Measurements from ENCODE around the gene AGAP5. TPM values are rescaled to one million over a fixed set of nuclear protein-coding genes. Genes with fewer than 3 reads are reported as not detected.
"Not testable (repeated sequence)": the region's sequence is repeated elsewhere in the genome, so short reads cannot be mapped to it uniquely, and the experiment has no call there.

The AGAP5 gene
- polyA plus RNA-seq, 3 donors: 0.23 to 8.9 (median 0.44) TPM

GRCh38 chr10:73714483-73714882 lies 16.6 kb upstream of the AGAP5 start:
- H3K4me3 ChIP-seq (replicated peaks in 1 of 3; ENCODE audit: low read depth in 2 of 3, low read length in 3 of 3); H3K4me2 ChIP-seq (replicated peaks; ENCODE audit: extremely low read depth, low read length, poor library complexity, severe bottlenecking); H3K27ac Mint-ChIP-seq; intact Hi-C loops (cut with micrococcal nuclease); DNase-seq; H3K4me3 Mint-ChIP-seq; H3K9me3 ChIP-seq (replicated peaks in 1 of 2; ENCODE audit: control insufficient read depth in 1 of 2, insufficient read depth in 1 of 2, low read length in 2 of 2); H3K27me3 ChIP-seq (ENCODE audit: control insufficient read depth in 2 of 2, insufficient read depth in 2 of 2, low read length in 2 of 2); H3K79me2 ChIP-seq (ENCODE audit: insufficient read depth, low read length); H4K20me1 ChIP-seq (ENCODE audit: insufficient read depth, low read length); H3K9ac ChIP-seq (ENCODE audit: insufficient read depth, low read length, poor library complexity, severe bottlenecking); H3K27me3 Mint-ChIP-seq (ENCODE audit: low read depth in 3 of 3); H2AFZ ChIP-seq (ENCODE audit: insufficient read depth, low read depth, low read length, poor library complexity, severe bottlenecking); H3K27ac ChIP-seq (ENCODE audit: low read depth in 1 of 2, low read length in 2 of 2); H3K9me3 Mint-ChIP-seq: not testable (repeated sequence)
- Mint-ChIP-seq H3K4me1 (peaks cover 11% of the 10 kb centered on the region), H3K36me3 (peaks cover 47 to 48% of the 10 kb centered on the region in 2 donors)
- WGBS (ENCODE audit: insufficient coverage): no CpG with 5 or more reads among the region's 3 CpGs
- H3K4me1 ChIP-seq (ENCODE audit: control insufficient read depth in 1 of 2, insufficient read depth in 2 of 2, low read length in 2 of 2): peaks cover 13 to 19% of the 10 kb centered on the region in 2 donors
- peaks cover 22 to 50% of the 10 kb centered on the region in 2 donors for H3K36me3 ChIP-seq (replicated peaks in 1 of 2; ENCODE audit: control insufficient read depth in 1 of 2, insufficient read depth in 2 of 2, low read length in 2 of 2)

- H3K79me2 ChIP-seq (ENCODE audit: insufficient read depth, low read length); H2AFZ ChIP-seq (ENCODE audit: insufficient read depth, low read depth, low read length, poor library complexity, severe bottlenecking); H3K27ac Mint-ChIP-seq; intact Hi-C loops (cut with micrococcal nuclease); H3K4me2 ChIP-seq (replicated peaks; ENCODE audit: extremely low read depth, low read length, poor library complexity, severe bottlenecking); H3K9me3 ChIP-seq (replicated peaks in 1 of 2; ENCODE audit: control insufficient read depth in 1 of 2, insufficient read depth in 1 of 2, low read length in 2 of 2); H3K9ac ChIP-seq (ENCODE audit: insufficient read depth, low read length, poor library complexity, severe bottlenecking); DNase-seq; H4K20me1 ChIP-seq (ENCODE audit: insufficient read depth, low read length); H3K9me3 Mint-ChIP-seq; H3K27ac ChIP-seq (ENCODE audit: low read depth in 1 of 2, low read length in 2 of 2); H3K4me3 ChIP-seq (replicated peaks in 1 of 3; ENCODE audit: low read depth in 2 of 3, low read length in 3 of 3); H3K27me3 Mint-ChIP-seq (ENCODE audit: low read depth in 3 of 3); H3K27me3 ChIP-seq (ENCODE audit: control insufficient read depth in 2 of 2, insufficient read depth in 2 of 2, low read length in 2 of 2); H3K4me3 Mint-ChIP-seq: not testable (repeated sequence)
- no CpG with 5 or more reads among the region's 3 CpGs for WGBS (ENCODE audit: insufficient coverage)
- H3K4me1 Mint-ChIP-seq: peaks cover 11% of the 10 kb centered on the region
- peaks cover 41 to 47% of the 10 kb centered on the region in 2 donors for H3K36me3 Mint-ChIP-seq
- Histone ChIP-seq H3K4me1 (ENCODE audit: control insufficient read depth in 1 of 2, insufficient read depth in 2 of 2, low read length in 2 of 2) (peaks cover 13 to 19% of the 10 kb centered on the region in 2 donors), H3K36me3 (replicated peaks in 1 of 2; ENCODE audit: control insufficient read depth in 1 of 2, insufficient read depth in 2 of 2, low read length in 2 of 2) (peaks cover 17 to 44% of the 10 kb centered on the region in 2 donors)
Observed at GRCh38 chr10:73713912-73714311, 16.0 kb upstream of the AGAP5 start.

GRCh38 chr10:73711683-73712082 lies 13.8 kb upstream of the AGAP5 start:
- H3K79me2 ChIP-seq (ENCODE audit: insufficient read depth, low read length); H3K4me3 ChIP-seq (replicated peaks in 1 of 3; ENCODE audit: low read depth in 2 of 3, low read length in 3 of 3); H3K9me3 ChIP-seq (replicated peaks in 1 of 2; ENCODE audit: control insufficient read depth in 1 of 2, insufficient read depth in 1 of 2, low read length in 2 of 2); H2AFZ ChIP-seq (ENCODE audit: insufficient read depth, low read depth, low read length, poor library complexity, severe bottlenecking); H4K20me1 ChIP-seq (ENCODE audit: insufficient read depth, low read length); H3K27me3 ChIP-seq (ENCODE audit: control insufficient read depth in 2 of 2, insufficient read depth in 2 of 2, low read length in 2 of 2); H3K27me3 Mint-ChIP-seq (ENCODE audit: low read depth in 3 of 3); H3K4me2 ChIP-seq (replicated peaks; ENCODE audit: extremely low read depth, low read length, poor library complexity, severe bottlenecking); intact Hi-C loops (cut with micrococcal nuclease); H3K27ac ChIP-seq (ENCODE audit: low read depth in 1 of 2, low read length in 2 of 2); H3K4me3 Mint-ChIP-seq; H3K27ac Mint-ChIP-seq; H3K4me1 Mint-ChIP-seq; H3K4me1 ChIP-seq (ENCODE audit: control insufficient read depth in 1 of 2, insufficient read depth in 2 of 2, low read length in 2 of 2); H3K9me3 Mint-ChIP-seq; H3K9ac ChIP-seq (ENCODE audit: insufficient read depth, low read length, poor library complexity, severe bottlenecking); DNase-seq: not testable (repeated sequence)
- no CpG with 5 or more reads among the region's 5 CpGs for WGBS (ENCODE audit: insufficient coverage)
- peaks cover 15 to 33% of the 10 kb centered on the region in 2 donors for H3K36me3 ChIP-seq (replicated peaks in 1 of 2; ENCODE audit: control insufficient read depth in 1 of 2, insufficient read depth in 2 of 2, low read length in 2 of 2)
- H3K36me3 Mint-ChIP-seq: peaks cover 42 to 52% of the 10 kb centered on the region in 2 donors

GRCh38 chr10:73708122-73708521 lies 10.2 kb upstream of the AGAP5 start:
- intact Hi-C loops (cut with micrococcal nuclease): not testable (repeated sequence)
- WGBS (ENCODE audit: insufficient coverage): 100% methylated on average over 1 of the region's 1 CpG

More at GRCh38 chr10:73708122-73708521, 10.2 kb upstream of the AGAP5 start:
- not testable (repeated sequence) for H3K4me1 ChIP-seq (ENCODE audit: control insufficient read depth in 1 of 2, insufficient read depth in 2 of 2, low read length in 2 of 2); H3K4me2 ChIP-seq (replicated peaks; ENCODE audit: extremely low read depth, low read length, poor library complexity, severe bottlenecking); H3K27me3 Mint-ChIP-seq (ENCODE audit: low read depth in 3 of 3); H3K9ac ChIP-seq (ENCODE audit: insufficient read depth, low read length, poor library complexity, severe bottlenecking); H3K4me1 Mint-ChIP-seq; H3K27me3 ChIP-seq (ENCODE audit: control insufficient read depth in 2 of 2, insufficient read depth in 2 of 2, low read length in 2 of 2); H3K4me3 Mint-ChIP-seq; DNase-seq; H3K9me3 ChIP-seq (replicated peaks in 1 of 2; ENCODE audit: control insufficient read depth in 1 of 2, insufficient read depth in 1 of 2, low read length in 2 of 2); H2AFZ ChIP-seq (ENCODE audit: insufficient read depth, low read depth, low read length, poor library complexity, severe bottlenecking); H3K9me3 Mint-ChIP-seq; H3K79me2 ChIP-seq (ENCODE audit: insufficient read depth, low read length); H3K27ac ChIP-seq (ENCODE audit: low read depth in 1 of 2, low read length in 2 of 2); H4K20me1 ChIP-seq (ENCODE audit: insufficient read depth, low read length); H3K4me3 ChIP-seq (replicated peaks in 1 of 3; ENCODE audit: low read depth in 2 of 3, low read length in 3 of 3)
- Mint-ChIP-seq H3K36me3 (peaks cover 48 to 55% of the 10 kb centered on the region in 2 donors), H3K27ac (peak overlapping the region in 2 of 7 donors; percentile 21 to 47)
- peaks cover 5 to 18% of the 10 kb centered on the region in 2 donors for H3K36me3 ChIP-seq (replicated peaks in 1 of 2; ENCODE audit: control insufficient read depth in 1 of 2, insufficient read depth in 2 of 2, low read length in 2 of 2)
